Smooth muscle cell (in vitro differentiated cells): Measurements from ENCODE around the gene LCN10. TPM values are rescaled to one million over a fixed set of nuclear protein-coding genes. Genes with fewer than 3 reads are reported as not detected.
"Not testable (repeated sequence)": the region's sequence is repeated elsewhere in the genome, so short reads cannot be mapped to it uniquely, and the experiment has no call there.

Source experiments
- DNase-seq: peaks from one replicate; lab custom pipeline; 2025; ENCODE audit not compliant: unreplicated experiment; lab: John Stamatoyannopoulos, UW
- H2AFZ ChIP-seq: fragments of 200-600 bp; sonication (generic); 2 replicates; pipeline ENCODE4 v1.6.0; 2016; ENCODE audit warnings: antibody characterized with exemption, low read depth, mild to moderate bottlenecking
- H3F3A ChIP-seq: fragments of 200-600 bp; sonication (generic); 2 replicates; pipeline ENCODE4 v1.6.0; 2017; ENCODE audit warnings: antibody characterized with exemption, low read depth
- H3K27ac ChIP-seq: fragments of 200-600 bp; sonication (generic); 2 replicates; pipeline ENCODE4 v1.5.1; 2016; ENCODE audit warnings: low read depth, mild to moderate bottlenecking
- H3K27me3 ChIP-seq: fragments of 200-600 bp; sonication (generic); 2 replicates; pipeline ENCODE4 v1.6.1; 2016; ENCODE audit warnings: low read depth, mild to moderate bottlenecking
- H3K36me3 ChIP-seq: fragments of 200-600 bp; sonication (generic); 2 replicates; pipeline ENCODE4 v1.5.1; 2016; ENCODE audit warnings: low read depth
- H3K4me1 ChIP-seq: fragments of 200-600 bp; sonication (generic); 2 replicates; pipeline ENCODE4 v1.5.1; 2016; ENCODE audit warnings: low read depth
- H3K4me2 ChIP-seq: fragments of 200-600 bp; sonication (generic); 2 replicates; pipeline ENCODE4 v1.6.0; 2016; ENCODE audit warnings: mild to moderate bottlenecking
- H3K4me3 ChIP-seq: fragments of 200-600 bp; sonication (generic); 2 replicates; pipeline ENCODE4 v1.5.1; 2016; ENCODE audit warnings: mild to moderate bottlenecking
- H3K79me2 ChIP-seq: fragments of 200-600 bp; sonication (generic); 2 replicates; pipeline ENCODE4 v1.6.0; 2016; ENCODE audit warnings: low read depth, mild to moderate bottlenecking
- H3K9ac ChIP-seq: fragments of 200-600 bp; sonication (generic); 2 replicates; pipeline ENCODE4 v1.6.0; 2016; ENCODE audit warnings: low read depth
- H3K9me3 ChIP-seq: fragments of 200-600 bp; sonication (generic); replicated peaks from 2 replicates; pipeline ENCODE4 v1.5.1; 2016; ENCODE audit warnings: low read depth
- H4K20me1 ChIP-seq: fragments of 200-600 bp; sonication (generic); 2 replicates; pipeline ENCODE4 v1.6.0; 2016; ENCODE audit warnings: low read depth
- CTCF ChIP-seq: fragments of 200-600 bp; sonication (generic); IDR thresholded peaks from 2 replicates; pipeline ENCODE4 v1.5.1; 2017; ENCODE audit warnings: borderline replicate concordance, mild to moderate bottlenecking, antibody characterized with exemption; ENCODE audit not compliant: insufficient read depth, poor library complexity, severe bottlenecking
- WGBS: methylation state at CpG from one replicate; pipeline ENCODE4 v1.1.7; 2016; ENCODE audit warnings: low lambda C conversion rate; 5-methylcytosine and 5-hydroxymethylcytosine counted together
- polyA plus RNA-seq: library from polyadenylated mRNA; unstranded; fragments of >200 nt; fragmentation: Nextera tagmentation; extraction: Ambion mirVana; gene quantifications from 2 replicates; pipeline ENCODE4 v1.2.1, GENCODE V29; 2016
- total RNA-seq: library from RNA; depleted of rRNA; stranded (reverse); fragments of >200 nt; gene quantifications from 2 replicates; pipeline ENCODE4 v1.2.3, GENCODE V29; 2014

The LCN10 gene
- total and polyA plus RNA-seq, 2 experiments from 2014 or later, result not detected

GRCh38 chr9:136707849-136708517 is 34.8 kb downstream of the LCN10 start:
- DNase-seq, result no peak
- 79% methylated on average over 22 of the region's 22 CpGs for WGBS
- no peak overlapping the region for H2AFZ ChIP-seq
- H3K9me3 ChIP-seq, result no peaks in the 10 kb centered on the region
- no peaks in the 10 kb centered on the region for H4K20me1 ChIP-seq
- no peak for TF ChIP-seq CTCF
- no peak overlapping the region for H3K4me2 ChIP-seq
- H3K36me3 ChIP-seq, result no peaks in the 10 kb centered on the region
- no peaks in the 10 kb centered on the region for H3K79me2 ChIP-seq
- no peak overlapping the region for H3K9ac ChIP-seq
- no peak overlapping the region for H3K4me3 ChIP-seq
- peaks cover 6% of the 10 kb centered on the region for H3F3A ChIP-seq
- H3K27me3 ChIP-seq, result no peaks in the 10 kb centered on the region
- H3K4me1 ChIP-seq, result peaks cover under 1% of the 10 kb centered on the region
- no peak overlapping the region for H3K27ac ChIP-seq

GRCh38 chr9:136707011-136707410 is 35.7 kb downstream of the LCN10 start:
- no peak for TF ChIP-seq CTCF
- Histone ChIP-seq H3K4me1 (no peaks in the 10 kb centered on the region), H3K4me3 (no peak overlapping the region), H2AFZ (no peak overlapping the region), H3K27me3 (no peaks in the 10 kb centered on the region), H3K36me3 (no peaks in the 10 kb centered on the region), H4K20me1 (no peaks in the 10 kb centered on the region), H3K4me2 (no peak overlapping the region), H3K27ac (no peak overlapping the region), H3K9ac (no peak overlapping the region), H3K79me2 (no peaks in the 10 kb centered on the region), H3F3A (peaks cover 6% of the 10 kb centered on the region), H3K9me3 (no peaks in the 10 kb centered on the region)
- DNase-seq, result no peak
- WGBS, result over 99% methylated on average over 7 of the region's 7 CpGs

- Histone ChIP-seq H3K4me1 (no peaks in the 10 kb centered on the region), H3K27me3 (peaks cover 3% of the 10 kb centered on the region), H2AFZ (no peak overlapping the region), H3K79me2 (no peaks in the 10 kb centered on the region), H3K9me3 (no peaks in the 10 kb centered on the region), H3K9ac (no peak overlapping the region), H3K27ac (no peak overlapping the region), H3K4me3 (no peak overlapping the region), H3F3A (no peaks in the 10 kb centered on the region), H3K4me2 (no peak overlapping the region), H4K20me1 (no peaks in the 10 kb centered on the region), H3K36me3 (no peaks in the 10 kb centered on the region)
- no peak for DNase-seq
- WGBS, result 66% methylated on average over 7 of the region's 7 CpGs
- TF ChIP-seq CTCF, result no peak
These were observed 37.2 kb downstream of the LCN10 start for GRCh38 chr9:136705564-136705963.

GRCh38 chr9:136704741-136705140 is 38.0 kb downstream of the LCN10 start:
- H3K27ac ChIP-seq, H4K20me1 ChIP-seq, H3K27me3 ChIP-seq, H3K9me3 ChIP-seq, DNase-seq, H3K9ac ChIP-seq, H3K4me1 ChIP-seq, H2AFZ ChIP-seq, H3F3A ChIP-seq, H3K4me2 ChIP-seq, H3K36me3 ChIP-seq, H3K4me3 ChIP-seq, H3K79me2 ChIP-seq: not testable (repeated sequence)
- 91% methylated on average over 8 of the region's 8 CpGs for whole genome bisulfite sequencing
